Effector CD8-positive, alpha-beta T cell (primary cell): ENCODE data around the gene MYH11.
"Not testable (repeated sequence)": the region's sequence is repeated elsewhere in the genome, so short reads cannot be mapped to it uniquely, and the experiment has no call there.

ENCODE experiments used
- DNase-seq: peaks from one replicate; lab custom pipeline; 2025; lab: John Stamatoyannopoulos, UW

The MYH11 gene

GRCh38 chr16:15810411-15810810 lies 46.4 kb downstream of the MYH11 start:
- no peak for DNase-seq

- not testable (repeated sequence) for DNase-seq
These were observed 47.5 kb downstream of the MYH11 start for GRCh38 chr16:15809297-15809696.

- DNase-seq = no peak
These were observed 48.8 kb downstream of the MYH11 start for GRCh38 chr16:15808071-15808470.

- DNase-seq = no peak
These were observed 49.2 kb downstream of the MYH11 start for GRCh38 chr16:15807603-15808009.

- DNase-seq = no peak
These were observed 53.2 kb downstream of the MYH11 start for GRCh38 chr16:15803618-15804017.

- no peak for DNase-seq
These were observed 56.9 kb downstream of the MYH11 start for GRCh38 chr16:15799851-15800495.

- DNase-seq = no peak
These were observed 58.2 kb downstream of the MYH11 start for GRCh38 chr16:15798671-15799070.

GRCh38 chr16:15796885-15797284 lies 59.9 kb downstream of the MYH11 start:
- no peak for DNase-seq

- DNase-seq = no peak
These were observed 61.2 kb downstream of the MYH11 start for GRCh38 chr16:15795615-15796014.

- DNase-seq = no peak
These were observed 64.3 kb downstream of the MYH11 start for GRCh38 chr16:15792563-15792971.

- DNase-seq = no peak
These were observed 66.4 kb downstream of the MYH11 start for GRCh38 chr16:15790458-15790857.

- not testable (repeated sequence) for DNase-seq
These were observed 67.0 kb downstream of the MYH11 start for GRCh38 chr16:15789816-15790215.

- DNase-seq = no peak
These were observed 68.0 kb downstream of the MYH11 start for GRCh38 chr16:15788846-15789239.

GRCh38 chr16:15786501-15786900 lies 70.3 kb downstream of the MYH11 start:
- DNase-seq = no peak

GRCh38 chr16:15785386-15786059 lies 71.3 kb downstream of the MYH11 start:
- DNase-seq = no peak

GRCh38 chr16:15783985-15784384 lies 72.8 kb downstream of the MYH11 start:
- DNase-seq = no peak

GRCh38 chr16:15782573-15783365 lies 74.1 kb downstream of the MYH11 start:
- DNase-seq = no peak

- no peak for DNase-seq
These were observed 75.2 kb downstream of the MYH11 start for GRCh38 chr16:15781650-15782049.

- no peak for DNase-seq
These were observed 76.0 kb downstream of the MYH11 start for GRCh38 chr16:15780805-15781204.

GRCh38 chr16:15779664-15780351 lies 77.0 kb downstream of the MYH11 start:
- no peak for DNase-seq

GRCh38 chr16:15778999-15779614 lies 77.7 kb downstream of the MYH11 start:
- no peak for DNase-seq

- DNase-seq = no peak
These were observed 78.6 kb downstream of the MYH11 start for GRCh38 chr16:15778204-15778743.
